Activated CD4-positive, alpha-beta memory T cell treated with anti-CD3 and anti-CD28 coated beads for 36 hours (primary cell): ENCODE results near the gene FGR. TPM values are rescaled to one million over a fixed set of nuclear protein-coding genes. Genes with fewer than 3 reads are reported as not detected.
A peak's percentile ranks its signal among the peaks of the same experiment; 100 is the strongest.
"Not testable (repeated sequence)": the region's sequence is repeated elsewhere in the genome, so short reads cannot be mapped to it uniquely, and the experiment has no call there.

Experiments used
- CTCF ChIA-PET: fragments of 350-600 bp; sonication (Branson Sonifier 250); formaldehyde crosslinking; loops from one replicate; lab custom pipeline; 2021; ENCODE audit warnings: antibody characterized with exemption, inconsistent platforms; lab: Charles Lee
- POLR2A ChIA-PET: fragments of 350-600 bp; sonication (Branson Sonifier 250); formaldehyde crosslinking; loops from one replicate; lab custom pipeline; 2021; ENCODE audit warnings: antibody characterized with exemption; lab: Charles Lee
- DNase-seq: peaks from one replicate; pipeline ENCODE4 v3.0.0-alpha.2; 2020
- H3K27ac Mint-ChIP-seq: one replicate; pipeline ENCODE4 v1.8.0; 2021; ENCODE audit warnings: mixed read lengths
- H3K27me3 Mint-ChIP-seq: one replicate; pipeline ENCODE4 v1.8.0; 2021; ENCODE audit warnings: mixed read lengths
- H3K36me3 Mint-ChIP-seq: one replicate; pipeline ENCODE4 v1.8.0; 2021; ENCODE audit warnings: mixed read lengths
- H3K4me1 Mint-ChIP-seq: one replicate; pipeline ENCODE4 v1.8.0; 2021; ENCODE audit warnings: low read depth, mixed read lengths
- H3K4me3 Mint-ChIP-seq: one replicate; pipeline ENCODE4 v1.8.0; 2021; ENCODE audit warnings: mild to moderate bottlenecking, mixed read lengths
- H3K9me3 Mint-ChIP-seq: one replicate; pipeline ENCODE4 v1.8.0; 2021; ENCODE audit warnings: mixed read lengths
- intact Hi-C: fragments of 100-400 bp; cut with micrococcal nuclease; formaldehyde crosslinking; loops from one replicate; pipeline ENCODE4 v1.15.1; 2023
- total RNA-seq, 2 experiments: library from RNA; stranded (reverse); gene quantifications; one replicate each; pipeline ENCODE4 v1.2.3, GENCODE V29; 2021

The FGR gene
- under 1 TPM; 0.24 to 0.27 TPM for total RNA-seq

GRCh38 chr1:27634985-27635367, at the start of gene FGR:
TSS of gene FGR (minus strand) at chr1:27635185. CDS start at chr1:27623916, 11,269 bp downstream.
- no peaks in the 10 kb centered on the region for H3K9me3 Mint-ChIP-seq
- DNase-seq, result no peak
- POLR2A ChIA-PET, result no interaction called here
- H3K4me3 Mint-ChIP-seq, result peak within 1 kb of the TSS; percentile 48
- intact Hi-C loops, result no loop called here
- CTCF ChIA-PET, result no interaction called here
- peaks cover 59% of the 10 kb centered on the region for H3K4me1 Mint-ChIP-seq
- H3K27me3 Mint-ChIP-seq, result no peaks in the 10 kb centered on the region
- H3K36me3 Mint-ChIP-seq, result no peaks in the 10 kb centered on the region
- peak within 1 kb of the TSS; percentile 31 for H3K27ac Mint-ChIP-seq

GRCh38 chr1:27684176-27684575, 49.2 kb upstream of the FGR start:
- Mint-ChIP-seq H3K27me3 (no peaks in the 10 kb centered on the region), H3K9me3 (peaks cover 31% of the 10 kb centered on the region), H3K4me3 (no peak overlapping the region), H3K27ac (no peak overlapping the region), H3K36me3 (peaks cover 11% of the 10 kb centered on the region), H3K4me1 (peaks cover 1% of the 10 kb centered on the region)
- ChIA-PET CTCF (no interaction called here), POLR2A (no interaction called here)
- intact Hi-C loops, result no loop called here
- DNase-seq, result no peak

- H3K9me3 Mint-ChIP-seq, result peaks cover 31% of the 10 kb centered on the region
- H3K36me3 Mint-ChIP-seq, result peaks cover 11% of the 10 kb centered on the region
- intact Hi-C loops, result no loop called here
- POLR2A ChIA-PET, result no interaction called here
- H3K27ac Mint-ChIP-seq, result no peak overlapping the region
- no peak overlapping the region for H3K4me3 Mint-ChIP-seq
- no peaks in the 10 kb centered on the region for H3K4me1 Mint-ChIP-seq
- no peaks in the 10 kb centered on the region for H3K27me3 Mint-ChIP-seq
- CTCF ChIA-PET, result interaction anchor here (1.5 kb wide), 1 partner anchor 13 kb away, joined by 3 read pairs; no protein-coding TSS in a partner anchor
- DNase-seq, result no peak
Measured at GRCh38 chr1:27682351-27682944, 47.5 kb upstream of the FGR start.

GRCh38 chr1:27681580-27681979, 46.6 kb upstream of the FGR start:
- not testable (repeated sequence) for H3K27ac Mint-ChIP-seq
- H3K9me3 Mint-ChIP-seq, result peaks cover 31% of the 10 kb centered on the region

GRCh38 chr1:27680225-27680791, 45.3 kb upstream of the FGR start:
- H3K4me1 Mint-ChIP-seq, POLR2A ChIA-PET, H3K27me3 Mint-ChIP-seq, DNase-seq, intact Hi-C loops, H3K27ac Mint-ChIP-seq, H3K4me3 Mint-ChIP-seq: not testable (repeated sequence)
- Mint-ChIP-seq H3K9me3 (peaks cover 31% of the 10 kb centered on the region), H3K36me3 (peaks cover 11% of the 10 kb centered on the region)
- CTCF ChIA-PET, result interaction anchor here (1.4 kb wide), 1 partner anchor 11 kb away, joined by 7 read pairs; no protein-coding TSS in a partner anchor

More at GRCh38 chr1:27681580-27681979, 46.6 kb upstream of the FGR start:
- intact Hi-C loops, H3K4me3 Mint-ChIP-seq, H3K27me3 Mint-ChIP-seq, DNase-seq, CTCF ChIA-PET, H3K4me1 Mint-ChIP-seq, POLR2A ChIA-PET: not testable (repeated sequence)
- H3K36me3 Mint-ChIP-seq, result peaks cover 11% of the 10 kb centered on the region

GRCh38 chr1:27678747-27679146, 43.8 kb upstream of the FGR start:
- intact Hi-C loops, result no loop called here
- Mint-ChIP-seq H3K27ac (no peak overlapping the region), H3K4me3 (no peak overlapping the region), H3K36me3 (peaks cover 11% of the 10 kb centered on the region), H3K27me3 (no peaks in the 10 kb centered on the region), H3K9me3 (peaks cover 31% of the 10 kb centered on the region), H3K4me1 (no peaks in the 10 kb centered on the region)
- DNase-seq, result no peak
- POLR2A ChIA-PET, result no interaction called here
- CTCF ChIA-PET, result interaction anchor here (0.8 kb wide), 1 partner anchor 9 kb away, joined by 4 read pairs; no protein-coding TSS in a partner anchor

- Mint-ChIP-seq H3K27me3 (no peaks in the 10 kb centered on the region), H3K27ac (no peak overlapping the region), H3K9me3 (peaks cover 18% of the 10 kb centered on the region), H3K4me1 (peaks cover 9% of the 10 kb centered on the region), H3K36me3 (peaks cover 5% of the 10 kb centered on the region), H3K4me3 (no peak overlapping the region)
- intact Hi-C loops, result no loop called here
- ChIA-PET CTCF (interaction anchor here (1.0 kb wide), 1 partner anchor 376 kb away, joined by 3 read pairs; no protein-coding TSS in a partner anchor), POLR2A (no interaction called here)
- no peak for DNase-seq
Measured at GRCh38 chr1:27676410-27676809, 41.4 kb upstream of the FGR start.

GRCh38 chr1:27672750-27673112, 37.7 kb upstream of the FGR start:
- POLR2A ChIA-PET, result interaction anchor here (1.0 to 1.4 kb wide), 3 partner anchors 53 to 160 kb away, joined by 4 to 10 read pairs (median 5); partner anchors contain the start of genes FAM76A and STX12
- intact Hi-C loops, result loop anchor here (2.0 to 5.0 kb wide), 3 partner anchors 52 to 350 kb away; partner anchors contain the start of genes FAM76A, STX12 and TMEM222
- Mint-ChIP-seq H3K9me3 (no peaks in the 10 kb centered on the region), H3K4me3 (peak overlapping the region; percentile 91), H3K27ac (peak overlapping the region; percentile 84), H3K4me1 (peaks cover 29% of the 10 kb centered on the region), H3K27me3 (no peaks in the 10 kb centered on the region), H3K36me3 (no peaks in the 10 kb centered on the region)
- DNase-seq, result no peak
- CTCF ChIA-PET, result interaction anchor here (0.9 to 4.5 kb wide), 8 partner anchors 10 to 376 kb away, joined by 3 to 55 read pairs (median 6); partner anchors contain the start of genes AHDC1, FAM76A and STX12

- POLR2A ChIA-PET, result interaction anchor here (0.6 to 1.7 kb wide), 7 partner anchors 10 to 161 kb away, joined by 3 to 10 read pairs (median 4); partner anchors contain the start of genes FAM76A, PPP1R8 and STX12
- DNase-seq, result peak; percentile 89
- H3K27ac Mint-ChIP-seq, result peak within 1 kb of the TSS; percentile 84
- H3K36me3 Mint-ChIP-seq, result no peaks in the 10 kb centered on the region
- H3K9me3 Mint-ChIP-seq, result no peaks in the 10 kb centered on the region
- H3K27me3 Mint-ChIP-seq, result no peaks in the 10 kb centered on the region
- H3K4me3 Mint-ChIP-seq, result peak within 1 kb of the TSS; percentile 91
- intact Hi-C loops, result loop anchor here (2.0 to 5.0 kb wide), 3 partner anchors 53 to 349 kb away; partner anchors contain the start of genes FAM76A, STX12 and TMEM222
- peaks cover 29% of the 10 kb centered on the region for H3K4me1 Mint-ChIP-seq
- CTCF ChIA-PET, result interaction anchor here (0.7 to 4.5 kb wide), 10 partner anchors 10 to 375 kb away, joined by 3 to 55 read pairs (median 4); partner anchors contain the start of genes AHDC1, FAM76A and STX12
Measured at GRCh38 chr1:27671964-27672749, 37.2 kb upstream of the FGR start, which contains the start of gene IFI6. TSS of gene IFI6 (minus strand) at chr1:27672192. CDS start at chr1:27669314, 2,878 bp downstream.

GRCh38 chr1:27669876-27670275, 34.9 kb upstream of the FGR start:
- ChIA-PET POLR2A (interaction anchor here (0.8 kb wide), 1 partner anchor 161 kb away, joined by 5 read pairs; the partner anchor contains the start of gene PPP1R8), CTCF (interaction anchor here (0.6 to 4.5 kb wide), 63 partner anchors 8 to 1207 kb away, joined by 3 to 55 read pairs (median 4); partner anchors contain the start of genes AHDC1, FAM76A, PPP1R8 and STX12)
- Mint-ChIP-seq H3K9me3 (no peaks in the 10 kb centered on the region), H3K4me3 (peak overlapping the region; percentile 74), H3K27me3 (no peaks in the 10 kb centered on the region), H3K27ac (no peak overlapping the region), H3K36me3 (no peaks in the 10 kb centered on the region), H3K4me1 (peaks cover 29% of the 10 kb centered on the region)
- no peak for DNase-seq
- intact Hi-C loops, result loop anchor here (1.0 to 5.0 kb wide), 2 partner anchors 102 to 162 kb away; partner anchors contain the start of gene STX12
